ENCODE data around the gene PRMT3. TPM values are rescaled to one million over a fixed set of nuclear protein-coding genes. Genes with fewer than 3 reads are reported as not detected.

PRMT3 gene
- total RNA-seq, 1 donor from 2014 or later = 39.6 TPM

DNA sequence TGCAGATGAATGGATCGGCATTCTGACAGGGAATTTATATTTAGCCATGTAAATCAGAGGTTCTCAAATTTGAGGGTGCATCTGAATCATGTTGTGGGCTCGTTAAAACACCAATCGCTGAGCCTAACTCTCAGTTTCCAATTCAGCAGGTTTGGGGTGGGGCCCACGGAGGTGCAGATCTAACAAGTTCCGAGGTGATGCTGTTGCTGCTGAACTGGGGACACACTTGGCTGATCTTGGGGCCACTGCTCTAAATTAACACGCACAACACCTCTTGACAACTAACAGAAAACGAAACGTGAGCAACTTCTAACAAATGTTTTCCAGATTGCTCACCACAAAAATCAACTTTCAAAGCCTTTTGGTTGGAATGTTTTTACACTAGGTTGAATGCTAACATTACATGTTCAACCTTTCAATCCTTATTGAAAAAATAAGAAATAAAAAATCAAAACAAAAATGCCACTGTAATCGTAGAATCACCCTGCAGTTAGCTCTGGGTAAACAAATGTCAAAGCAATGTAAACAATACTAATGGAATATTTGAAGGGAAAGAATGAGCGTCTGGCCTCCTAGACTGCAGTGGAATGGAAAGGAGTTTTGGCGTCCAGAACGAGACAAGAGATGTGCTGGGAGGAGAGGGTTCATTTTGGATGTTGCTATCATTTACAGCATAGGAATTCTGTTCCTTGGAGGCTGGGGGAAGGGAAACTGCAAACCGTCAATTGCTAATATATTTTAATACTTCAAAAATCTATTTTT lies 143.6 kb downstream of the PRMT3 start:
- no peak overlapping the region for H2AFZ ChIP-seq (replicated peaks)
- Mint-ChIP-seq H3K4me1 (no peaks in the 10 kb centered on the region), H3K9me3 (peaks cover 2% of the 10 kb centered on the region), H3K27me3 (ENCODE audit: insufficient read depth, low read depth) (no peaks in the 10 kb centered on the region), H3K36me3 (no peaks in the 10 kb centered on the region), H3K27ac (no peak overlapping the region), H3K4me3 (no peak overlapping the region)
- no peaks in the 10 kb centered on the region for H3K9me3 ChIP-seq (ENCODE audit: low read depth)
- no peaks in the 10 kb centered on the region for H3F3A ChIP-seq (ENCODE audit: low read depth)
- no peaks in the 10 kb centered on the region for H3K4me1 ChIP-seq
- no peaks in the 10 kb centered on the region for H3K36me3 ChIP-seq
- H3K9ac ChIP-seq = no peak overlapping the region
- no peak for DNase-seq (ENCODE audit: low spot score)
- H4K20me1 ChIP-seq (ENCODE audit: low read depth) = no peaks in the 10 kb centered on the region
- no peak overlapping the region for H3K4me3 ChIP-seq
- no peak overlapping the region for H3K27ac ChIP-seq
- no peaks in the 10 kb centered on the region for H3K79me2 ChIP-seq (ENCODE audit: low read depth)
- TF ChIP-seq, protein P1, sequence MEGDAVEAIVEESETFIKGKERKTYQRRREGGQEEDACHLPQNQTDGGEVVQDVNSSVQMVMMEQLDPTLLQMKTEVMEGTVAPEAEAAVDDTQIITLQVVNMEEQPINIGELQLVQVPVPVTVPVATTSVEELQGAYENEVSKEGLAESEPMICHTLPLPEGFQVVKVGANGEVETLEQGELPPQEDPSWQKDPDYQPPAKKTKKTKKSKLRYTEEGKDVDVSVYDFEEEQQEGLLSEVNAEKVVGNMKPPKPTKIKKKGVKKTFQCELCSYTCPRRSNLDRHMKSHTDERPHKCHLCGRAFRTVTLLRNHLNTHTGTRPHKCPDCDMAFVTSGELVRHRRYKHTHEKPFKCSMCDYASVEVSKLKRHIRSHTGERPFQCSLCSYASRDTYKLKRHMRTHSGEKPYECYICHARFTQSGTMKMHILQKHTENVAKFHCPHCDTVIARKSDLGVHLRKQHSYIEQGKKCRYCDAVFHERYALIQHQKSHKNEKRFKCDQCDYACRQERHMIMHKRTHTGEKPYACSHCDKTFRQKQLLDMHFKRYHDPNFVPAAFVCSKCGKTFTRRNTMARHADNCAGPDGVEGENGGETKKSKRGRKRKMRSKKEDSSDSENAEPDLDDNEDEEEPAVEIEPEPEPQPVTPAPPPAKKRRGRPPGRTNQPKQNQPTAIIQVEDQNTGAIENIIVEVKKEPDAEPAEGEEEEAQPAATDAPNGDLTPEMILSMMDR (IDR thresholded peaks at IDR 0.05) = no peak
- no peak overlapping the region for H3K4me2 ChIP-seq
- H3K27me3 ChIP-seq = peaks cover 2% of the 10 kb centered on the region

DNA sequence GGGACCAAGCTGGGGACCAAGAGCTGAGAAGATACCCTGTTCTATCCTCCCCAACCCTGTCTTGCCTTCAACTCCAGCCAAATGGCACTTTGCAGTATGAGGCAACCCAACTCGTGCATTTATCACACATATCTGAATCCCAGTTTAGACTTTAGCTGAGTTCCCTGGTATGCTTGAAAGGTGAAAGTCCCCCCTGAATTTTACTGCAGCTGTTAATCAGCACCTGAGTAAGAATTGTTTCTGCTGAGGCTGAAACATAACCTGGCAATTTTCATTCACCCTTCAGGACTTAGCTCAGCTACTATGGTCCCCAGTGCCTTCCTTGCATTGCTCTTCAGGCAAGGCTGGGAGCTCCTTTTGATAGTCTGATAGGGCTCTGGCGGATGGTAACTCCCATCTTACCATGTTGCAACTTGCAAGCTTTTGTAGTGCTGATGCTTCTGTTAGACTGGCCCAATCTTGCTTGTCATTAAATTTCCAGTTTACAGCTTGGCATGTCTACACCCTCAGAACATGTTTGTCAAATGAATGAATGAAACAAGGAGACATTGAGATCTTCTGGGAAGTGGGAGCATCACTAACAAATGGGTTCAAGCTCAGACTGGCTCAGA lies 147.9 kb downstream of the PRMT3 start:
- H3K9ac ChIP-seq = no peak overlapping the region
- no peak overlapping the region for H3K27ac ChIP-seq
- H3K4me1 ChIP-seq = no peaks in the 10 kb centered on the region
- TF ChIP-seq EZH2phosphoT487 (IDR thresholded peaks at IDR 0.05) = no peak
- no peak for TF ChIP-seq EZH2 (IDR thresholded peaks at IDR 0.05)
- TF ChIP-seq, protein P1 (IDR thresholded peaks at IDR 0.05) = no peak
- no peaks in the 10 kb centered on the region for H3K27me3 ChIP-seq
- no peaks in the 10 kb centered on the region for H4K20me1 ChIP-seq (ENCODE audit: low read depth)
- H3K4me3 ChIP-seq = no peak overlapping the region
- peaks cover 14% of the 10 kb centered on the region for H3K27me3 Mint-ChIP-seq (ENCODE audit: insufficient read depth, low read depth)
- H3K4me2 ChIP-seq = no peak overlapping the region
- peaks cover 2% of the 10 kb centered on the region for H3K4me1 Mint-ChIP-seq
- no peaks in the 10 kb centered on the region for H3F3A ChIP-seq (ENCODE audit: low read depth)
- H3K36me3 Mint-ChIP-seq = peaks cover 5% of the 10 kb centered on the region
- H3K79me2 ChIP-seq (ENCODE audit: low read depth) = no peaks in the 10 kb centered on the region
- H2AFZ ChIP-seq (replicated peaks) = no peak overlapping the region
- H3K9me3 Mint-ChIP-seq = peaks cover 29% of the 10 kb centered on the region
- H3K4me3 Mint-ChIP-seq = no peak overlapping the region
- H3K27ac Mint-ChIP-seq = no peak overlapping the region
- peaks cover 6% of the 10 kb centered on the region for H3K9me3 ChIP-seq (ENCODE audit: low read depth)
- no peak for DNase-seq (ENCODE audit: low spot score)
- no peaks in the 10 kb centered on the region for H3K36me3 ChIP-seq

DNA sequence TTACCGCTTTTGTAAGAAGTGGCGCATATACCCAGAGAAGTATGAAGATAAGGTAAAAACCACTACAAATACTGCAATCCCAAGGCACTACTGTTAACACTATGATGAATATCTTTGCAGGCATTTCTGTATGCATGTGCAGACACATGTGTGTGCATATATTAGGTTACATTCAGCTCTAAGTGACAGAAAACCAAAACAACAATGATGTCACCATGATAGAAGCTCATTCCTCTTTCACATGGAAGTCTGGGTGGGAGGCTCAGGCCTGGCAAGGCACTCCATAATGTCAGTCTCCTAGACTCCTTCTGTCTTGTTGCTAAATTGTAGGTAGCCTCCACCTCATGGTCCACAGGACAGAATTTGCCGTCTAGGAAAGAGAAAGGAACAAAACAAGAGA lies 148.8 kb downstream of the PRMT3 start:
- Histone ChIP-seq H3K4me1 (peaks cover 5% of the 10 kb centered on the region), H3K79me2 (ENCODE audit: low read depth) (no peaks in the 10 kb centered on the region), H3K27me3 (no peaks in the 10 kb centered on the region), H3K36me3 (no peaks in the 10 kb centered on the region), H3K4me3 (no peak overlapping the region), H4K20me1 (ENCODE audit: low read depth) (no peaks in the 10 kb centered on the region), H3K9ac (no peak overlapping the region), H3K27ac (no peak overlapping the region), H3K9me3 (ENCODE audit: low read depth) (peaks cover 6% of the 10 kb centered on the region), H3F3A (ENCODE audit: low read depth) (no peaks in the 10 kb centered on the region), H2AFZ (replicated peaks) (no peak overlapping the region), H3K4me2 (no peak overlapping the region)
- TF ChIP-seq EZH2phosphoT487 (IDR thresholded peaks at IDR 0.05) (no peak), EZH2 (IDR thresholded peaks at IDR 0.05) (no peak)
- TF ChIP-seq, protein P1 (IDR thresholded peaks at IDR 0.05) = no peak
- peaks cover 17% of the 10 kb centered on the region for H3K27me3 Mint-ChIP-seq (ENCODE audit: insufficient read depth, low read depth)
- no peak overlapping the region for H3K4me3 Mint-ChIP-seq
- DNase-seq (ENCODE audit: low spot score) = no peak
- no peak overlapping the region for H3K27ac Mint-ChIP-seq
- H3K4me1 Mint-ChIP-seq = peaks cover 7% of the 10 kb centered on the region
- H3K9me3 Mint-ChIP-seq = peaks cover 29% of the 10 kb centered on the region
- H3K36me3 Mint-ChIP-seq = peaks cover 5% of the 10 kb centered on the region
